DOHH2 (cell line): ENCODE results near the gene TERT.
"Not testable (repeated sequence)": the region's sequence is repeated elsewhere in the genome, so short reads cannot be mapped to it uniquely, and the experiment has no call there.

Experiments
- H3F3A ChIP-seq: fragments of 200-600 bp; sonication (generic), shearing (Covaris generic); 2 replicates; pipeline ENCODE4 v1.6.0; 2016; ENCODE audit warnings: antibody characterized with exemption, mild to moderate bottlenecking; ENCODE audit not compliant: control insufficient read depth, insufficient read depth
- H3K27ac ChIP-seq: fragments of 200-600 bp; sonication (generic); 2 replicates; pipeline ENCODE4 v1.5.1; 2014; ENCODE audit warnings: low read depth, mild to moderate bottlenecking, low read length, moderate library complexity
- H3K27me3 ChIP-seq: fragments of 200-600 bp; sonication (generic); 2 replicates; pipeline ENCODE4 v1.6.1; 2014; ENCODE audit warnings: mild to moderate bottlenecking, low read length, mixed read lengths; ENCODE audit not compliant: control insufficient read depth
- H3K36me3 ChIP-seq: fragments of 200-600 bp; sonication (generic); 2 replicates; pipeline ENCODE4 v1.6.1; 2014; ENCODE audit warnings: mild to moderate bottlenecking, low read length, moderate library complexity, mixed read lengths; ENCODE audit not compliant: control insufficient read depth
- H3K4me1 ChIP-seq: fragments of 200-600 bp; sonication (generic); 2 replicates; pipeline ENCODE4 v1.6.1; 2014; ENCODE audit warnings: mild to moderate bottlenecking, low read length, mixed read lengths; ENCODE audit not compliant: control insufficient read depth
- H3K4me2 ChIP-seq: fragments of 200-600 bp; sonication (generic); 2 replicates; pipeline ENCODE4 v1.6.0; 2014; ENCODE audit warnings: mild to moderate bottlenecking, low read length, moderate library complexity
- H3K4me3 ChIP-seq: fragments of 200-600 bp; sonication (generic); 2 replicates; pipeline ENCODE4 v1.5.1; 2014; ENCODE audit warnings: mild to moderate bottlenecking, low read length, mixed read lengths
- H3K79me2 ChIP-seq: fragments of 200-600 bp; sonication (generic); 2 replicates; pipeline ENCODE4 v1.6.1; 2014; ENCODE audit warnings: mild to moderate bottlenecking, low read length, mixed read lengths; ENCODE audit not compliant: control insufficient read depth
- H3K9me2 ChIP-seq: fragments of 200-600 bp; sonication (generic); replicated peaks from 2 replicates; pipeline ENCODE4 v1.6.1; 2014; ENCODE audit warnings: mild to moderate bottlenecking, low read length, mixed read lengths; ENCODE audit not compliant: control insufficient read depth
- H3K9me3 ChIP-seq: fragments of 200-600 bp; sonication (generic); 2 replicates; pipeline ENCODE4 v1.6.1; 2014; ENCODE audit warnings: antibody characterized with exemption, low read length, mixed read lengths; ENCODE audit not compliant: control insufficient read depth, insufficient read depth
- H4K20me1 ChIP-seq: fragments of 200-600 bp; sonication (generic); 2 replicates; pipeline ENCODE4 v1.6.0; 2014; ENCODE audit warnings: low read depth, mild to moderate bottlenecking, antibody characterized with exemption, low read length, moderate library complexity; ENCODE audit not compliant: control insufficient read depth, insufficient read depth
- CTCF ChIP-seq: fragments of 200-600 bp; sonication (generic); IDR thresholded peaks from one replicate; pipeline ENCODE4 v1.5.1; 2014; ENCODE audit warnings: antibody characterized with exemption, mild to moderate bottlenecking, low read depth, low read length; ENCODE audit not compliant: poor library complexity, severe bottlenecking
- EZH2phosphoT487 ChIP-seq: fragments of 200-600 bp; sonication (generic); IDR thresholded peaks from 2 replicates; pipeline ENCODE4 v1.6.1; 2017; ENCODE audit warnings: borderline replicate concordance, mild to moderate bottlenecking, antibody characterized with exemption, low read length, moderate library complexity, mixed read lengths

The TERT gene

GRCh38 chr5:1329111-1329579, 34.3 kb upstream of the TERT start:
- peaks cover 10% of the 10 kb centered on the region; the same call in 1 of the 2 replicates for H3F3A ChIP-seq
- peaks cover 82% of the 10 kb centered on the region for H3K36me3 ChIP-seq
- no peak overlapping the region for H3K4me2 ChIP-seq
- no peak overlapping the region for H3K27ac ChIP-seq
- peaks cover 11% of the 10 kb centered on the region for H4K20me1 ChIP-seq
- no peaks in the 10 kb centered on the region for H3K9me3 ChIP-seq
- TF ChIP-seq EZH2phosphoT487 (no peak), CTCF (no peak)
- H3K27me3 ChIP-seq = no peaks in the 10 kb centered on the region
- no peaks in the 10 kb centered on the region for H3K4me1 ChIP-seq
- no peak overlapping the region for H3K4me3 ChIP-seq
- peaks cover 56% of the 10 kb centered on the region for H3K79me2 ChIP-seq
- no peaks in the 10 kb centered on the region for H3K9me2 ChIP-seq

- H3K27ac ChIP-seq, H3K4me1 ChIP-seq, H3K4me3 ChIP-seq, H3K4me2 ChIP-seq, H3K9me2 ChIP-seq, H3K9me3 ChIP-seq, H3K27me3 ChIP-seq, H3F3A ChIP-seq: not testable (repeated sequence)
- Histone ChIP-seq H4K20me1 (peaks cover 10% of the 10 kb centered on the region), H3K36me3 (peaks cover 82% of the 10 kb centered on the region), H3K79me2 (peaks cover 50% of the 10 kb centered on the region)
Measured at GRCh38 chr5:1328237-1329110, 33.6 kb upstream of the TERT start.

- peaks cover 82% of the 10 kb centered on the region for H3K36me3 ChIP-seq
- H3K4me2 ChIP-seq, H3K27ac ChIP-seq, H3K9me3 ChIP-seq, H3F3A ChIP-seq, H4K20me1 ChIP-seq, H3K4me1 ChIP-seq, H3K4me3 ChIP-seq, H3K9me2 ChIP-seq, H3K27me3 ChIP-seq: not testable (repeated sequence)
- H3K79me2 ChIP-seq = peaks cover 38% of the 10 kb centered on the region
Measured at GRCh38 chr5:1326901-1327756, 32.3 kb upstream of the TERT start.

- H4K20me1 ChIP-seq, H3K27me3 ChIP-seq, H3K27ac ChIP-seq, H3K4me3 ChIP-seq, H3K9me3 ChIP-seq, H3K4me1 ChIP-seq, H3F3A ChIP-seq, H3K4me2 ChIP-seq, H3K9me2 ChIP-seq: not testable (repeated sequence)
- Histone ChIP-seq H3K79me2 (peaks cover 32% of the 10 kb centered on the region), H3K36me3 (peaks cover 82% of the 10 kb centered on the region)
Measured at GRCh38 chr5:1326532-1326875, 31.6 kb upstream of the TERT start.
